ENCODE measurements around the gene KCNQ4. TPM values are rescaled to one million over a fixed set of nuclear protein-coding genes. Genes with fewer than 3 reads are reported as not detected.

Gene KCNQ4
- total RNA-seq, 1 experiment from 2014 or later, result 0.81 TPM

- CTCF ChIA-PET, result interaction anchor here (1.2 kb wide), 1 partner anchor 79 kb away, joined by 4 read pairs; no protein-coding TSS in a partner anchor
- POLR2A ChIA-PET (ENCODE audit: unreplicated experiment), result no interaction called here
- peaks cover 6% of the 10 kb centered on the region; the same call in 1 of the 2 replicates for H3K9me3 ChIP-seq (ENCODE audit: insufficient read depth, low read depth)
- H3K27ac ChIP-seq, result no peak overlapping the region
- H3K4me1 ChIP-seq (replicated peaks; ENCODE audit: insufficient read depth), result peaks cover 56% of the 10 kb centered on the region
- no peak for TF ChIP-seq EZH2 (IDR thresholded peaks at IDR 0.05; ENCODE audit: low read depth)
- no peaks in the 10 kb centered on the region for H3K9me2 ChIP-seq (ENCODE audit: insufficient read depth)
- intact Hi-C loops (cut with micrococcal nuclease; ENCODE audit: unreplicated experiment), result no loop called here
- no peaks in the 10 kb centered on the region for H3K36me3 ChIP-seq (ENCODE audit: low read depth)
- H4K20me1 ChIP-seq (ENCODE audit: insufficient read depth), result no peaks in the 10 kb centered on the region
- peaks cover 35% of the 10 kb centered on the region for H3F3A ChIP-seq (ENCODE audit: insufficient read depth, low read depth)
- no peak overlapping the region for H2AFZ ChIP-seq
- BruUV-seq (replicated peaks), result no TSS peak
- H3K4me3 ChIP-seq, result no peak overlapping the region
- H3K4me2 ChIP-seq, result no peak overlapping the region
- no peaks in the 10 kb centered on the region for H3K79me2 ChIP-seq (ENCODE audit: low read depth)
- no peaks in the 10 kb centered on the region for H3K27me3 ChIP-seq (ENCODE audit: insufficient read depth, low read depth)
- DNase-seq, result no peak
These were observed 86.6 kb downstream of the KCNQ4 start for GRCh38 chr1:40870135-40870728.

DNA sequence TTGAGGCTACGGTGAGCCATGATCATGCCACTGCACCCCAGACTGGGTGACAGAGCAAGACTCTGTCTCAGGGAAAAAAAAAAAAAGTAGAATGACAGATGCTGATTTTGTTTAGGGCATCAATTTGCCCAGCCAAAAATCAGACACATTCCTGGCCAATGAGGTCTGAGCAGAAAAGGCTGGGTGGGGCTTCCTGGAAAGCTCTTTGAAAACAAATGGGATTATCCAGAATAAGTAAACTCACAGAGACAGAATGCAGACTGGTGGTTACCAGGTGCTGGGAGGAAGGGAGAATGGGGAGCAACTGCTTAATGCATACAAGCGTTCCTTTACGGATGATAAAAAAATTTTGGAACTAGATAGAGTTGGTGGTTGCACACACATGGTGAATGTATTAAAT lies 88.7 kb downstream of the KCNQ4 start:
- TF ChIP-seq, protein P1, sequence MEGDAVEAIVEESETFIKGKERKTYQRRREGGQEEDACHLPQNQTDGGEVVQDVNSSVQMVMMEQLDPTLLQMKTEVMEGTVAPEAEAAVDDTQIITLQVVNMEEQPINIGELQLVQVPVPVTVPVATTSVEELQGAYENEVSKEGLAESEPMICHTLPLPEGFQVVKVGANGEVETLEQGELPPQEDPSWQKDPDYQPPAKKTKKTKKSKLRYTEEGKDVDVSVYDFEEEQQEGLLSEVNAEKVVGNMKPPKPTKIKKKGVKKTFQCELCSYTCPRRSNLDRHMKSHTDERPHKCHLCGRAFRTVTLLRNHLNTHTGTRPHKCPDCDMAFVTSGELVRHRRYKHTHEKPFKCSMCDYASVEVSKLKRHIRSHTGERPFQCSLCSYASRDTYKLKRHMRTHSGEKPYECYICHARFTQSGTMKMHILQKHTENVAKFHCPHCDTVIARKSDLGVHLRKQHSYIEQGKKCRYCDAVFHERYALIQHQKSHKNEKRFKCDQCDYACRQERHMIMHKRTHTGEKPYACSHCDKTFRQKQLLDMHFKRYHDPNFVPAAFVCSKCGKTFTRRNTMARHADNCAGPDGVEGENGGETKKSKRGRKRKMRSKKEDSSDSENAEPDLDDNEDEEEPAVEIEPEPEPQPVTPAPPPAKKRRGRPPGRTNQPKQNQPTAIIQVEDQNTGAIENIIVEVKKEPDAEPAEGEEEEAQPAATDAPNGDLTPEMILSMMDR (conservative IDR thresholded peaks at IDR 0.05), result no peak
- no peak for TF ChIP-seq EZH2 (IDR thresholded peaks at IDR 0.05; ENCODE audit: low read depth)
- POLR2A ChIA-PET (ENCODE audit: unreplicated experiment), result interaction anchor here (0.6 kb wide), 1 partner anchor 8 kb away, joined by 3 read pairs; no protein-coding TSS in a partner anchor
- peaks cover 31% of the 10 kb centered on the region for H3F3A ChIP-seq (ENCODE audit: insufficient read depth, low read depth)
- H3K79me2 ChIP-seq (ENCODE audit: low read depth), result no peaks in the 10 kb centered on the region
- no peaks in the 10 kb centered on the region for H3K27me3 ChIP-seq (ENCODE audit: insufficient read depth, low read depth)
- peaks cover 11% of the 10 kb centered on the region; the same call in 1 of the 2 replicates for H3K9me3 ChIP-seq (ENCODE audit: insufficient read depth, low read depth)
- CTCF ChIA-PET, result no interaction called here
- H3K36me3 ChIP-seq (ENCODE audit: low read depth), result no peaks in the 10 kb centered on the region
- H3K4me2 ChIP-seq, result no peak overlapping the region
- no peak overlapping the region for H3K27ac ChIP-seq
- intact Hi-C loops (cut with micrococcal nuclease; ENCODE audit: unreplicated experiment), result no loop called here
- H3K4me3 ChIP-seq, result no peak overlapping the region
- no peak for DNase-seq
- H3K4me1 ChIP-seq (replicated peaks; ENCODE audit: insufficient read depth), result peaks cover 53% of the 10 kb centered on the region
- no TSS peak for BruUV-seq (replicated peaks)
- H4K20me1 ChIP-seq (ENCODE audit: insufficient read depth), result no peaks in the 10 kb centered on the region
- no peaks in the 10 kb centered on the region for H3K9me2 ChIP-seq (ENCODE audit: insufficient read depth)
- H2AFZ ChIP-seq, result no peak overlapping the region

- Histone ChIP-seq H3K27me3 (ENCODE audit: insufficient read depth, low read depth) (no peaks in the 10 kb centered on the region), H3K4me3 (no peak overlapping the region), H3K27ac (no peak overlapping the region), H3K4me1 (replicated peaks; ENCODE audit: insufficient read depth) (peaks cover 53% of the 10 kb centered on the region), H4K20me1 (ENCODE audit: insufficient read depth) (no peaks in the 10 kb centered on the region), H3K79me2 (ENCODE audit: low read depth) (no peaks in the 10 kb centered on the region), H2AFZ (no peak overlapping the region), H3K9me3 (ENCODE audit: insufficient read depth, low read depth) (peaks cover 11% of the 10 kb centered on the region; the same call in 1 of the 2 replicates), H3K4me2 (no peak overlapping the region), H3K9me2 (ENCODE audit: insufficient read depth) (no peaks in the 10 kb centered on the region), H3F3A (ENCODE audit: insufficient read depth, low read depth) (peaks cover 28% of the 10 kb centered on the region), H3K36me3 (ENCODE audit: low read depth) (no peaks in the 10 kb centered on the region)
- no peak for TF ChIP-seq EZH2 (IDR thresholded peaks at IDR 0.05; ENCODE audit: low read depth)
- TF ChIP-seq, protein P1 (conservative IDR thresholded peaks at IDR 0.05), result no peak
- no peak for DNase-seq
- ChIA-PET CTCF (no interaction called here), POLR2A (ENCODE audit: unreplicated experiment) (interaction anchor here (0.6 to 0.7 kb wide), 2 partner anchors 77 to 113 kb away, joined by 3 read pairs; no protein-coding TSS in a partner anchor)
- BruUV-seq (replicated peaks), result no TSS peak
- intact Hi-C loops (cut with micrococcal nuclease; ENCODE audit: unreplicated experiment), result no loop called here
These were observed 90.4 kb downstream of the KCNQ4 start for GRCh38 chr1:40873863-40874472.

Data from PC-9 (cell line).